Epidermal melanocyte (primary cell): ENCODE data around the gene PRDM16.

Experiments used
- DNase-seq: peaks from one replicate; pipeline ENCODE4 v3.0.0; 2011; ENCODE audit warnings: low spot score; ENCODE audit not compliant: insufficient read length

The PRDM16 gene

DNA sequence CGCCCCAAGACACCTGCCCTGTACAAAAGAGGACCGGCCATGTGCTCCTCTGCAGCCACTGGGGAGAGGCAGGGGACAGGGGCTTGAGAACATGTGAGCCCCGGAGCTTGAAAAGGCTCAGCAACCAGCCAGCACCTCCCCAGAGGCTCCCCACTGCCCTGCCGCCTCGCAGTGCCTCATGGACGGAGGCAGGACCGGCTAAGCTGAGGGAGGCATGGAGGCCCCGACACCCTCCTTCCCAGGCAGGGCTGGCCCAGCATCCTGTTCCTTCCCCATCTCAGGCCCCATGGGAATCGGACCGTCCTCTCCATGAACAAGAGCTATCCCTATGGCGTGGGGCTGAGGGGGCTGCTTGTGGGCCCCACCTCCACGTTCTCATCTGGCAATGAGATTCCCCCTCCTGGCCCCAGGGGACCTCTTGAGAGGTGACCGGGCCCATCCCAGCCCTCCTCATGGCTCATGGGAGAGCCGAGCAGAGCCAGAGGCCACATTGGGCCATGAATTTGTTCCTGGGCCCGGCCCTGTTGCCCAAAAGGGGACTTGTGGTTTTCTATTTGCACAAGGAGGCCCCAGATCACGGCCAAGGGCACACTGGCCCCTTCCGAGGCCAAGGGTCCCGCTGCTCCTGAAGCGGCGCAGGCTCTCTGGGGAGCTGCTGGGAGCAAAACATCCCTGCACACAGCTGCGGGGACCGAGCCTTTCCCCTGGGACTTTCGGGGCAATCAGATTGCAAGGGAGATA is 320.3 kb downstream of the PRDM16 start:
- DNase-seq: no peak

DNA sequence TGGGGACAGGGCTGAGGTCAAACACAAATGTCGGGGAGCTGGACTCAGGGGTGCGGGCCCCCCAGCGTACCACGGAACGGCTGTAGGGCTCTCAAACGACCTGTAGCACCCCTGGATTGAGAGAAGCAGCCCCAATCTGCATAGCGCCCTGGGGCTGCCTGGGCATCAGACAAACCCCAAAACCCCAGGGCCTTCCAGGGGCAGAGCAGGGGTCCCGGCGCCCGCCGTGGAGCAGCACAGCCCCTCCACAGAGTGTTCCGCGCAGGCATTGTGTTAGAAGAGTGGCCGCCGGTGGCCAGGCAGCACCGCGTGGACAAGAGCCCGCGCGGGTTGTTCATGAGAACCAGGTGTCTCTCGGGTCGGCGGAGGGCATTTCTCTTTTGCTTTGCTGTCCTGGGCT is 321.3 kb downstream of the PRDM16 start:
- no peak for DNase-seq

DNA sequence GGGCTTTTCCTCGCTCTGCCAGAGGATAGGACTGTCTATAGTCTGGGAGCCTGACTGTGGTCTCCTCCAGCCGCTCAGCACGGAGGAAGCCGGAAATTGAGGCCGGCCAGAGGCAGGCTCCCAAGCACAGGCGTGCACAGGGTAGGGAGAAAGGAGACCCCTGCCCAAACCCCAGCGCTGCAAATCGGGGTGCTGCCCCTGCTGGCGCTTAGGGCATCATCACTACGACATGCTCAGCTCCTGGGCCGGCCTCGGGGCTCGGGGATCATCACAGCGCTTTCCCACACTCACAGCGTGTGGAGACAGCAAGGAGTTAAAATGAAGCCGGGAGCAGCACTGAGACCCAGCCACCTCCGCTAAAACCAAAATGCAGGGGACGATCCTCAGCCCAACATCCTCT is 322.7 kb downstream of the PRDM16 start:
- DNase-seq: no peak

DNA sequence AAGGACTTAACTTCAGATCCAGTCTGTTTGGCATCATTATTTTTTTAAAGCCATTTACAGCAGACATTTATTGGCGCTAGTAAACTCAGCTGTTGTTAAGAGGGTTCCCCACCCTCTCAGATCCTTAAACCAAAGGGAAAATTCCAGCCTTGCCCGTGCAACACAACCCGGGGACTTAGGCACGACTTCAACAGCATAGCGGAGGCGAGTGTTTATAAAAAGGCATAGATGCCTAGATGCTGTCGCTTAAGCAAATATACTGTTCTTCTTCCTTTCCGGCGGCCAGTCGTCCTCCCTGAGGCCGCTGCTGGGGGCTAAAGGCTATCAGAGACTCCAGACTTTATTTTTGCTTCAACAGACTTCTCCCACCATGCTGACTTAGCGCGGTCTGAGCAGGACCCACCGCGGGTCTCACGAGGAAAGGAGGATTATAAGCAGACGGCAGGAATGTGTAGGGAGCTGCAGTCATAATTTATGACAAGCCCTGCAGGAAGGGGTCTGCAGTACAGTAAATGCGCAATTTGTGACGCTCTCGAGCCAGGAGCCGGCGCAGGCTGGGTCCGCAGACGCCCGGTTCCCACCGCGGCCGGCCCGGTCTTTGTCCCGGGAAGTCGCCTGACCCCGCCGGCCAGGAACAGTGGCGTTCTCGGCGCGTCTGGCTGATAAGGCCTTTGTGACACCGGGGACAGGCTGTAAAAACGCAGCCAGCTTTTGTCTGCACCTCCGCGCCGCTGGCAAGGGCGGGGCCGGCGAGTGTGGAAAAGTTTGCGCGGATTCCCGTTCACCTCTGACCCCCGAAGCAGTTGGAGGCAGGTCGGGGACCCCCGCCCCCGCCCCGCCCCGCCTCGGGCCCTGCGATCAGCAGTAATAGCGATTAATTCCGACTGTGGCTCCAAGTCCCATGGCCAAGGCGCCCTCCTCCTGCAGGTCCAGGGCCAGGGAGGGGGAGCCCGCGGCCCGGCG is 324.3 kb downstream of the PRDM16 start:
- no peak for DNase-seq

DNA sequence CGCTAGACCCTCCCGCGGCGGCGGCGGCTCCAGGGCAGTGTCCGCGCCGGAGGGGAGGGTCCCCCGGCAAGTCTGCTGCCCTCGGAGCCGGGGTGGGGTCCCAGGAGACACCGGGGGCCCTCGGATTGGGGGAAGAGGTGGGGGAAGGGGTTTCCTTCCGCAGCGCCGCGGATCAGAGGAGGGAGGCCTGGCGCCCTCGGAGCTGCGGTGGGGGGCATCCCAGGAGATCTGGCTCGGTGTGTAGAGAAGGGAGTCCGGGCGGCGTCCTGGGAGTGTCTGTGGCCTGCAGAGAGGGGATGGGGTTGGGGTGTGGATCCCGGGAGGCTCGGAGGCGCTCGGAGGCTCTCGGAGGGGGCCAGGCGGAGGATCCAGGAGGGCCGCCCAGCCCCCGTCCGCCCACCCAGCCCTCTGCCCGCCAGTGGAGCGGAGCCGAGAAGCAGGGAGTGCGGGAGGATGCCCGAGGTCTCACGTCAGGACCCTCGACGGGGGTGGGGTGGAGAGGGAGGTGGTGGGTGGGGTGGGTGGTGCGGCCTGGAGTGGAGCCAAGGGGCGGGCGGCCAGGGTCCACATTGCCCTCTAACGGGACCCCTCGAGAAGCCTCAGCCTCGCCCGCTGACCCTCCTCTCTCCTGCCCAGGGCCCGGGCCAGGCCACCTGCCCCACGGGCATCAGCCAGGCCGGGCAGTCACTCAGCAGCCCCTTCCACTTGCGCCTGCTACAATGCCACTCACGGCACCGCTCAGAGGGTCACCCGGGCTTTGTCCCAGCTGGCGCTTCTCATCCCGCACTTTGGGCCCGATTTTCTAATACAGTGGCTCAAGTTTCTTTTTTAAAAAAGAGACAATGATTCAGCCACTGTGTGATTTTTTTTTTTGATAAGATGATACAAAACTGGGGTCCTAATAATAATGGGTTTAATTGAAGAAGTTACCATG is 325.3 kb downstream of the PRDM16 start:
- DNase-seq: no peak

DNA sequence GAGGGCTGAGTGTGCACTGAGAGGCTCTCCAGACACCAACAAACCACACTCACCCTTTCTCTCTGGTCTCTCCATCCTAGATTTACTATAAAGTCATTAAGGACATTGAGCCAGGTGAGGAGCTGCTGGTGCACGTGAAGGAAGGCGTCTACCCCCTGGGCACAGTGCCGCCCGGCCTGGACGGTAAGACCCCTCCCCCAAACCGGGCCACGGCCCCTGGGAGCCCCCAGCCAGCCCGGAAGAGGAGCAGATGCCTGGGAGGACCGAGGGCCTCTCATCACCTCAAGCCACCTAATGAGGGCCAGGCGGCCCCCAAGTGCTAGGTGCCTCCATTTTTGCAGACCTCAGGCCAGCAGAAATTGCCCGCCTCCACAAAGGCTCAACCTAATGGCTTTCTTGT is 327.4 kb downstream of the PRDM16 start:
- DNase-seq: no peak

DNA sequence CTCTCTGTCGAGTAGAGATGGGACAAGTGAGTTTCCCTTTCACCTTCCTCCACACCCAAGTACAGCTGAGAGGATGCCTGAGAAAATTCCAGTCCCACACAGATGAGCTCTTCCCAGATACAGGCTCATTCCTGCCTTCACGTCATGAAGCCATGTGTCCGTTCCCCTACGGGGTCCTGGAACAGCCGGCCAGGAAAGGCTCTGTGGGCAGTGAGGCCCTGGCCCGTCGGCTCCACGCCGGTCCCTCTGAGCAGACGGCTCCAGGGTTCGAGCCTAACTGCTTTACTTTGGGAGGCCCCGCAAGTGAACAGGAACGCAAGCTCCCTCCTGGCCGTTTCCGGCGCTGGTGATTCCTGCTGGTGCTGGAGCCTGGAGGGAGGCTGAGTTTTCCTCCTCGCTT is 328.3 kb downstream of the PRDM16 start:
- no peak for DNase-seq

DNA sequence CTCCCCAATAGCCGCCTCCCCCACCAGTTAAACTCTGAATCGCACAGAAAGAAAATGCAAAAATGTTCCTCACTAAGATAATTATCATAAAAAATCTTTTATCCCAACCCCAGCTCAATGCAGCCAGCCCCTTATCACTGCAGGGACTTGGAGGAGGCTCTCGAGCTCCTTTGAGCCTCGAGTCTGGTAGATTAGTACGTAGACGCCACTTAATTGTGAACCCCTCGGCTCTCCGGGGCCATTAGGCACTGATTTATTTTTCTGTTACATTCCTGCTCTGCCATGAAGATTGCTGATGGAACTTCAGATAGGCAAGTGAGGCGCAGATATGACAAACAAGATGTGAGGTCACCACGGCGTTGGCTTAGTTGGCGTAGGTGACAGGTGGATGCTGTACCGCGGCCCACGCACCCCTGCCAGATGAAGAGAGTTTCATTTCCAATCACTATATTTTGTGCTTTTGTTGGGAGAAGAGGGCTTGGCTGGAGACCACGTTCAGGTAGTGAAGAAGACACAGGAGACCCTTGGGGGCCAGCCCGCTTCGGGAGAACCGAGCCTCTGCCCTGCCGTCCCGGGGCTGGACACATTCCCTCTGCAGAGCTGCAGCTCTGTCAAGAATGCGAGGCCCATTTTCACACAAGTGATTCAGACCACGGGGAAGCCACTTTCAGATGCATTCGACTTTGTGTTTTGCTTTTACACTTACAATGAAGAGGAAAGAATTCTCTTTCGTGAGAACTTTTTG is 329.6 kb downstream of the PRDM16 start:
- no peak for DNase-seq

DNA sequence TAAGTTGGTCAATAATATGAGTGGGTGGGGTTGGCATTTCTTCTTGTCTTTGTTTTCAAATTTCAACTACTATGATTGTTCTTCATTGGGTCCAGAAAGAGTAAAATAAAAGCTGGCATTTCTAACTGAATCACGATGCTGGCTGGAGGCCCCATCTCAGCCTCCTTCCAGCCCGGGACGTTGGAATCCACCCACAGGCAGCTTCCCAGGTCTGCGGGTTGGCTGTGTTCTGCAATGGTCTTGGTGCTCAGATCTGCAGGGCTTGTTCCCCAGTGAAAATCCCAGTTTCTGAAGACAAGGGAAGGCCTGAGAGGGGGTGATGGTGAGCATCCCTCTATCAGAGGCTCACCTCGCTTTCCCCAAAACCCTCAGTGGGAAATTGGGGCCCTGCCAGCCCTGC is 330.7 kb downstream of the PRDM16 start:
- DNase-seq: no peak

DNA sequence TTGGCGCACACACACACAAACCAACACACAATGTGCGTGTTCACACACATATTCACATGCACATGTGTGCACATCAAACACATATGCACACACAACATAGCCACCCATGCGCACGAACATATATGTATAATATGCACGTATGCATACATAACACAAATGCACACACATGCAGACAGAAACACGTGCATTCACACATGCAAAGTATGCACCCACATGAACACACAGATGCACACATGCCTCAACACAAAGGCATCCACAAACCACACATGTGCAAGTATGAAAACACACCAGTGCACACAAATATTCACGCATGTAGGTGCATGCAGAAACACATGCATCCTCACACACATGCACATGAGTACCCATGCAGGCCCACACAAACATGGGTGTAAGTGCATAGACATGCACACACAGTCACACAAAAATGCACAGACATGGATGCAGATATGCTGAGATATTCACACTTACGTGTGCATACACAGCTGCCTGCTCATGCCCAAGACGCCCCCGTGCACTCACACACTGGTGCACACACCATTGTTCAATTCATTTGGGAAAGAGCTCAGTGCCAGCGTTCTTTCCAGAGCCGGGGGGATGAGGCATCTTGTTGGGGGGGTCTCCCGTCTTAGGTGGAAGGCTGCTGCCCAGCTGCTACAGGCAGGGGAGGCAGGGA is 332.7 kb downstream of the PRDM16 start:
- DNase-seq: no peak

DNA sequence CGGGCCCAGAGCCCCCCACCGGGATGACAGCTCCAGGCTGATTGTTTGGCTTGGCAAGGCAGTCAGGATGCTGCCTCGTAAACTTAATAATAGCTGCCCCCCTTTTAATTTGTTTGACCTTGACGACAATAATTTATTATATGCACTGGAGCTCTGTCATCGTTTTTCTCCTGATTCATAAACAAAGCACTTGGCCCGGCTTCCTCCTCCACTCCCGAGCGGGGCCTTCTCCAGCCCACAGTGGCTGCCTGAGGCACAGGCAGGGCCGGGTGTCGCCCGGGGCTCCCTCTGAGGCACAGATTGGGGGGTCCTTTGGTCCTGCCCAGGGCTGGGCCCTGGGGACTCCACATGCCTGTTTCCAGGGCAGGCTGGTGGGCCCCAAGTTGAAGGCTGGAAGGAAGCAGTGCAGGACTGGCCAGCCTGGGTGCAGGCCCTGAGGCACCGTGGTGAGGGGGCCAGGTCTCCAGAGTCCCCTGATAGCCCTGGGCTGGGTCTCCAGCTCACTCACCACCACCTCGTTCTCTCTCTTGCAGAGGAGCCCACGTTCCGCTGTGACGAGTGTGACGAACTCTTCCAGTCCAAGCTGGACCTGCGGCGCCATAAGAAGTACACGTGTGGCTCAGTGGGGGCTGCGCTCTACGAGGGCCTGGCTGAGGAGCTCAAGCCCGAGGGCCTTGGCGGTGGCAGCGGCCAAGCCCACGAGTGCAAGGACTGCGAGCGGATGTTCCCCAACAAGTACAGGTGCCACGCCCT is 333.4 kb downstream of the PRDM16 start:
- DNase-seq: no peak

DNA sequence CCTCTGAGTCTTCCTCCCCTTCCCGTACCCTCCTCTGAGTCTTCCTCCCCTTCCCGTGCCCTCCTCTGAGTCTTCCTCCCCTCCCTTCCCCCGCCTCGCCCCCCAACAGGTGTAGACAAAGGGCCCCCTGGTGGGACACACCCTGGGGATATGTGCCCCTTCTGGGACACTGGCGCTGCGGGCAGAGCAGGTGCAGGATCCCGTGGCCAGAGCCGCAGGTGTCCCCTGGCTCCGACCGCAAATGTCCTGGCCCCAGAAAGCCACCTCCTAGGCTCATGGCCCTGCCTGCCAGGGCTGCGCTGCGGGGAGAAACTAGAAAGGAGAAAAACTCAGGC is 334.0 kb downstream of the PRDM16 start:
- DNase-seq: no peak

DNA sequence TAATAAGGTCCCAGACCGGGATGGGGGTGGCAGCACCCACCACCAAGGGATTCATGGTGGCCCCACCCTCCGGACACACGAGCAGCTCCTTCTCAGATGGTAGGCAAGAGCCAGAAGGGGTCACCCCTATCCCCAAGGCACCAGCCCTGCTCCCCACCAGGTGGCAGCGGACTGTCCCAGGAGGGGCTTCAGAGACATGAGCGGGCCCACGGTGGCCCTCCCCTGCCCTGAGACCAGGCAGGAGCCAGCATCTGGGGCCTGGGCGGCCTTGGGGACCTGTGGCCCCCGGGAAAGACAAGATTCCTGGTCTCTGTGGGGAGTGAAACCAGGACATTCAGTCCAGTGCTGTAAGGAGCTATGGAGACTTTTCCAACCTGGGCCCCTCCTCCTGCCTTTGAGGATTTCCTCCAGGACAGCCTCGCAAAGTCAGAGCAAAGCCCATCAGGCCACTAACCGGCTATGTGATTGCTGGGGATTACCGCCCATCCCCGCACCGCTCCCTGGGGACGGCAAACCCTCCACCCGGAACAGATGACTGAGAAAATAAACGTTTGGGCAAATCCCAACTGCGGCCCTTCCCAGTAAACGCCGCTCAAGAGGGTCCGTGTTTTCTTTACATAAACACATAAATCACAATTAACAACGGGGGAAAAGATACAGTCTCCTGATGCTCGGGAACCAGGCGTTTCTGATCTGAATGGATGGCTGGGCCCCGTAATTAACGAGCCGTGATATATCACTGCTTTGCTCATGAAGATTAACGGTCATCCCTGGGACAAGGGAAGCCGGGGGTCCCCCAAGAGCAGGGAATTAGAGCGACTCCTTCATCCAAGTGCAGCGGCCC is 334.6 kb downstream of the PRDM16 start:
- no peak for DNase-seq

DNA sequence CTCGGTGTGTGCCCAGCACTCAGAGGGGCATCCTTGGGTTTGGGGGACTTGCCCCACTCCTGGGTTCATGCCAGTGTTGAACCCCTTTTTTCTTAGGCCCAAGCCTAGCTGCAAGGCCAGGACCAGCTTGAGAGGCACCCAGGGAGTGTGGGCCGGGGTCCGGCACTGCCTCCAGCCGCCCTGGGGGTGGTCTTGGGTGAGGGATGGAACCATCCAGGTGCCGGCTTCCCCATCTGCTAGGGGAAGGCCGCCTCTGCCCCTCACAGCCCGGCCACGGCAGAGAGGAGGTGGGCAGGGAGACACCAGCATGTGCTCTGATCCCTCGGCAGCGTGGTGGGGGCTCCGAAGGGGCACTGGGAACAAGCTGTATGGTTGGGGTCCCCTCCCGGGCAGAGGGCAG is 335.3 kb downstream of the PRDM16 start:
- no peak for DNase-seq

DNA sequence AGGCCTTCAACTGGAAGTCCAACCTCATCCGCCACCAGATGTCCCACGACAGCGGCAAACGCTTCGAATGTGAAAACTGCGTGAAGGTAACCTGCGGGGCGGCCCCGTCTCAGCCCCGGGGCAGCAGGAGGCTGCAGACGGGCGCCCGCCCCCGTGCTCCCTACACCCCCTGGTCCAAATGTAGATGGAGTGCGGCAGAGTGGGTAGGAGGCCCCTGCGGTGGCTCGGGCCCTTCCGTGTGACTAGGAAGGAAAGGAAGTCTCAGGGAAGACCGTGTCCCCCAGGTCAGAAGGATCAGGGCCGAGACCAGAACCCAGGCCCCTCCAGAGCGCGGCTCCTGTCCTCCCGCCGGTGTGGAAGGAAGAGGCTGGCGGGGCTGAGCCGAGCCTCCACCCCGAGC is 335.8 kb downstream of the PRDM16 start:
- no peak for DNase-seq

DNA sequence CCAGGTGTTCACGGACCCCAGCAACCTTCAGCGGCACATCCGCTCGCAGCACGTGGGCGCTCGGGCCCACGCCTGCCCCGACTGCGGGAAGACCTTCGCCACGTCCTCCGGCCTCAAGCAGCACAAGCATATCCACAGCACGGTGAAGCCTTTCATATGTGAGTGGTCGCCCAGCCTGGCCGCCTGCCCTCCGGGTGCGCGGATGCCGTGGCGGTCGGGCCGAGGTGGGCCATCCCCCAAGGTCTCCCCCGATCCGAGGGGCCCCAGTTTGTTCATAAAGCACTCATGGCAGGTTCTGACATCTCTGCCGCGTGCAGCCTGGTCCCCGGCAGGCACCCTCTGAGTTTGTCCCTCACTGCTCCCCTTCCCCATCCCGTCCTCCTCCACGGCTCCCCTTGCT is 336.5 kb downstream of the PRDM16 start:
- no peak for DNase-seq

DNA sequence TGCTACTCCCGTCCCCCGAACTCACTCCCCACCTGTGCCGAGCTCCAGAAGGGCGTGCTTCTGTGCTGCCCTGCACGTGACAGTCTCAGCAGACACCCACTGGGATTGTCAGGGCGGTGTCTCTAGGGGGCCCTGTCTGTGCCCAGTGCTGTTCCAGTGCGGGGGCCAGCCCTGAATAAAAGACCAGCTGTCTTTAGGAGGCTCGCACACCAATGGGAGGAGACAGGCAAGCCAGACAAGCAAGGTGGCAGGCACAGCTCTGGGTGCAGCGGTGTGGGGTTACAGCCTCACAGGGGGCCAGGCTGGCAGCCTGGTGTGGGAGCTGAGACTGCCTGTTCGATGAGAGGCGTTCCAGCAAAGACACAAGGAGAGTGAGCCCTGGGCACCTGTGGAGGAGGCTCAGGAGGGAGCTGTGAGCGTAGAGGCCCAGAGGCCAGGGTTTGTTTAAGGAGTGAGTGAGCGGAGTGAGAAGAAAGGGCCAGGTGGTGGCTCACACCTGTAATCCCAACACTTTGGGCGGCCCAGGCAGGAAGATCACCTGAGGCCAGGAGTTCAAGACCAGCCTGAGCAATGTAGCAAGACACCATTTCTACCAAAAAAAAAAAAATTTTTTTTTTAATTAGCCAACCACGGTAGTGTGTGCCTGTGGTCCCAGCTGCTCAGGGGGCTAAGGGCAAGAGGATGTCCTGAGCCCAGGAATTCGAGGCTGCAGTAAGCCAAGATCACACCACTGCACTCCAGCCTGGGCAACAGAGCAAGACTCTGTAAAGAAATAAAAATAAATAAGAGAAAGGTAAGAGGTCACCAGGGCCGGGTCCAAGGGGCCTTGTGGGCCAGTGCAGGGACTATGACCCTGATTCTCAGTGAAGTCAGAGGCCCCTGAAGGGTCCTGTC is 337.2 kb downstream of the PRDM16 start:
- DNase-seq: no peak

DNA sequence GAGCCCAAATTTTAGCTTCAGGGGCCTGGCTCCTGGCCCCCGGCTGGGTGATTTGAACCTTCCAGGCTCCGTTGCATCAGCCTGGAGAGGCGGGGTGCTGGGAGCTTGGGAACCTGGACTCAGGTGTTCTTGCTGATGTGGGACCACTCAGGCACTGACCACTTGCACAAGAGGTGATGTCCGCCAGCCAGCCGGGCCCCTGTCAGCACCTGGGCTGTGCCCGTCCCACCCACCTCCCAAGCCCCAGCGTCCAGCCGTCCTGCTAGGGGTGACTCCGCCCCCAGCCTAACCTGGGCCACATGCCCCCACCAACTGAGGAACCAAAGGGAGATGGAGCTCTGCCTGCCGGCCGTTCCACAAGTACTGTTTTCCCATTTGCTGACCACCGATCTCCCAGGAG is 338.0 kb downstream of the PRDM16 start:
- DNase-seq: no peak
